Loucy (cell line): ENCODE measurements around the gene PPP1R27.

Source experiments
- H2AFZ ChIP-seq: fragments of 200-600 bp; sonication (generic); 2 replicates; pipeline ENCODE4 v1.6.0; 2016; ENCODE audit warnings: antibody characterized with exemption, mild to moderate bottlenecking, low read length, moderate library complexity
- H3F3A ChIP-seq: fragments of 200-600 bp; 2 replicates; pipeline ENCODE4 v1.6.0; 2016; ENCODE audit warnings: antibody characterized with exemption, low read depth, mild to moderate bottlenecking
- H3K27me3 ChIP-seq: fragments of 200-600 bp; sonication (generic); 2 replicates; pipeline ENCODE4 v1.6.1; 2014; ENCODE audit warnings: low read length, mild to moderate bottlenecking; ENCODE audit not compliant: insufficient read depth, poor library complexity, severe bottlenecking
- H3K36me3 ChIP-seq: fragments of 200-600 bp; sonication (generic); 2 replicates; pipeline ENCODE4 v1.6.1; 2016; ENCODE audit warnings: low read length; ENCODE audit not compliant: insufficient read depth
- H3K4me1 ChIP-seq: fragments of 200-600 bp; sonication (generic); 2 replicates; pipeline ENCODE4 v1.5.1; 2014; ENCODE audit warnings: low read length, mild to moderate bottlenecking; ENCODE audit not compliant: insufficient read depth, poor library complexity, severe bottlenecking
- H3K4me2 ChIP-seq: fragments of 200-600 bp; sonication (generic); 2 replicates; pipeline ENCODE4 v1.6.0; 2014; ENCODE audit warnings: antibody characterized with exemption, low read length, low read depth, mild to moderate bottlenecking; ENCODE audit not compliant: poor library complexity, severe bottlenecking
- H3K4me3 ChIP-seq: fragments of 200-600 bp; sonication (generic); 2 replicates; pipeline ENCODE4 v1.5.1; 2014; ENCODE audit warnings: low read length, mild to moderate bottlenecking, mixed read lengths; ENCODE audit not compliant: poor library complexity, severe bottlenecking
- H3K79me2 ChIP-seq: fragments of 200-600 bp; sonication (generic); 2 replicates; pipeline ENCODE4 v1.6.1; 2014; ENCODE audit warnings: low read length; ENCODE audit not compliant: insufficient read depth
- H3K9ac ChIP-seq: fragments of 200-600 bp; sonication (generic); 2 replicates; pipeline ENCODE4 v1.6.0; 2014; ENCODE audit warnings: mild to moderate bottlenecking, low read depth, low read length, moderate library complexity; ENCODE audit not compliant: poor library complexity, severe bottlenecking
- H3K9me2 ChIP-seq: fragments of 200-600 bp; sonication (generic); replicated peaks from 2 replicates; pipeline ENCODE4 v1.6.1; 2016; ENCODE audit warnings: low read depth, low read length, mixed read lengths
- H3K9me3 ChIP-seq: fragments of 200-600 bp; sonication (generic); 2 replicates; pipeline ENCODE4 v1.6.1; 2014; ENCODE audit warnings: mild to moderate bottlenecking, antibody characterized with exemption, low read length, low read depth; ENCODE audit not compliant: insufficient read depth
- H4K20me1 ChIP-seq: fragments of 200-600 bp; sonication (generic); 2 replicates; pipeline ENCODE4 v1.6.0; 2014; ENCODE audit warnings: antibody characterized with exemption, low read length, mild to moderate bottlenecking; ENCODE audit not compliant: insufficient read depth, poor library complexity, severe bottlenecking
- CTCF ChIP-seq: fragments of 200-600 bp; sonication (generic); conservative IDR thresholded peaks from 2 replicates; pipeline ENCODE4 v1.5.1; 2014; ENCODE audit warnings: mild to moderate bottlenecking, antibody characterized with exemption, low read length
- EZH2phosphoT487 ChIP-seq: fragments of 200-600 bp; IDR thresholded peaks from 2 replicates; pipeline ENCODE4 v1.6.1; 2018; ENCODE audit warnings: antibody characterized with exemption, mild to moderate bottlenecking, moderate library complexity, borderline replicate concordance

The PPP1R27 gene

GRCh38 chr17:81810892-81811704 is 23.8 kb downstream of the PPP1R27 start:
- Histone ChIP-seq H3K79me2 (no peaks in the 10 kb centered on the region), H3K36me3 (no peaks in the 10 kb centered on the region), H3K9me3 (no peaks in the 10 kb centered on the region), H4K20me1 (no peaks in the 10 kb centered on the region), H3K9ac (no peak overlapping the region), H3K4me3 (no peak overlapping the region), H3K9me2 (no peaks in the 10 kb centered on the region), H3K4me2 (no peak overlapping the region), H3K4me1 (no peaks in the 10 kb centered on the region), H3F3A (no peaks in the 10 kb centered on the region), H2AFZ (no peak overlapping the region), H3K27me3 (no peaks in the 10 kb centered on the region)
- TF ChIP-seq EZH2phosphoT487 (no peak), CTCF (no peak)

- Histone ChIP-seq H2AFZ (no peak overlapping the region), H3K4me1 (no peaks in the 10 kb centered on the region), H3F3A (no peaks in the 10 kb centered on the region), H3K4me3 (no peak overlapping the region), H3K9me2 (no peaks in the 10 kb centered on the region), H3K27me3 (no peaks in the 10 kb centered on the region), H3K79me2 (no peaks in the 10 kb centered on the region), H3K9me3 (no peaks in the 10 kb centered on the region), H4K20me1 (no peaks in the 10 kb centered on the region), H3K4me2 (no peak overlapping the region), H3K9ac (no peak overlapping the region), H3K36me3 (no peaks in the 10 kb centered on the region)
- no peak for TF ChIP-seq EZH2phosphoT487
- no peak for TF ChIP-seq CTCF
Observed at GRCh38 chr17:81810476-81810875, 24.4 kb downstream of the PPP1R27 start.

- Histone ChIP-seq H3K79me2 (no peaks in the 10 kb centered on the region), H3K9me2 (no peaks in the 10 kb centered on the region), H3K4me3 (no peak overlapping the region), H4K20me1 (no peaks in the 10 kb centered on the region), H3K4me1 (no peaks in the 10 kb centered on the region), H2AFZ (no peak overlapping the region), H3K27me3 (no peaks in the 10 kb centered on the region), H3K9ac (no peak overlapping the region), H3K4me2 (no peak overlapping the region), H3F3A (no peaks in the 10 kb centered on the region), H3K36me3 (no peaks in the 10 kb centered on the region), H3K9me3 (no peaks in the 10 kb centered on the region)
- no peak for TF ChIP-seq CTCF
- TF ChIP-seq EZH2phosphoT487: no peak
Observed at GRCh38 chr17:81809556-81809998, 25.3 kb downstream of the PPP1R27 start.
